GM13976 (cell line): ENCODE data around the gene CDYL.

Experiments used
- DNase-seq: peaks from one replicate; pipeline ENCODE4 v3.0.0; 2012; ENCODE audit warnings: low spot score
- CTCF ChIP-seq: IDR thresholded peaks from 2 replicates; pipeline ENCODE4 v1.5.1; 2012; ENCODE audit warnings: borderline replicate concordance, mild to moderate bottlenecking; ENCODE audit not compliant: insufficient read depth; ENCODE audit errors: extremely low read depth, missing control alignments, control extremely low read depth
- in situ Hi-C: fragments of 300-500 bp; cut with MboI; formaldehyde crosslinking; loops from one replicate; pipeline ENCODE4 v1.12.0; 2022; ENCODE audit warnings: low sequenced_read_pairs, mixed read lengths, inconsistent platforms; ENCODE audit not compliant: unreplicated experiment

Gene CDYL

GRCh38 chr6:4967301-4968030, 191.3 kb downstream of the CDYL start:
- TF ChIP-seq CTCF: no peak
- DNase-seq: no peak
- in situ Hi-C loops: no loop called here

GRCh38 chr6:4969609-4970285, 193.5 kb downstream of the CDYL start:
- no peak for DNase-seq
- no peak for TF ChIP-seq CTCF
- in situ Hi-C loops: no loop called here

- no peak for TF ChIP-seq CTCF
Measured at GRCh38 chr6:4970739-4971395, 194.7 kb downstream of the CDYL start.

GRCh38 chr6:4971851-4972250, 195.6 kb downstream of the CDYL start:
- in situ Hi-C loops: no loop called here
- no peak for TF ChIP-seq CTCF
- DNase-seq: no peak

More at GRCh38 chr6:4970739-4971395, 194.7 kb downstream of the CDYL start:
- no peak for DNase-seq
- in situ Hi-C loops: no loop called here

- no peak for TF ChIP-seq CTCF
- in situ Hi-C loops: no loop called here
- no peak for DNase-seq
Measured at GRCh38 chr6:4972438-4972837, 196.2 kb downstream of the CDYL start.

GRCh38 chr6:4973415-4973814, 197.2 kb downstream of the CDYL start:
- DNase-seq: no peak
- in situ Hi-C loops: no loop called here
- TF ChIP-seq CTCF: no peak
